ENCODE measurements around the gene KRTAP5-3.
"Not testable (repeated sequence)": the region's sequence is repeated elsewhere in the genome, so short reads cannot be mapped to it uniquely, and the experiment has no call there.

KRTAP5-3 gene

GRCh38 chr11:1608363-1608762, at the start of gene KRTAP5-3:
KRTAP5-3 (minus strand) TSS chr11:1608463; CDS start chr11:1608385, 78 bp downstream.
- DNase-seq (ENCODE audit: low spot score): no peak

GRCh38 chr11:1656670-1657069, 48.4 kb upstream of the KRTAP5-3 start:
- DNase-seq (ENCODE audit: low spot score): no peak

- DNase-seq (ENCODE audit: low spot score): no peak
Measured at GRCh38 chr11:1656061-1656441, 47.8 kb upstream of the KRTAP5-3 start.

- no peak for DNase-seq (ENCODE audit: low spot score)
Measured at GRCh38 chr11:1655168-1656060, 47.2 kb upstream of the KRTAP5-3 start.

GRCh38 chr11:1654388-1655167, 46.3 kb upstream of the KRTAP5-3 start:
- no peak for DNase-seq (ENCODE audit: low spot score)

- no peak for DNase-seq (ENCODE audit: low spot score)
Measured at GRCh38 chr11:1653541-1654387, 45.5 kb upstream of the KRTAP5-3 start.

- DNase-seq (ENCODE audit: low spot score): peak; percentile 96
Measured at GRCh38 chr11:1652771-1653540, 44.7 kb upstream of the KRTAP5-3 start.

- no peak for DNase-seq (ENCODE audit: low spot score)
Measured at GRCh38 chr11:1652442-1652770, 44.1 kb upstream of the KRTAP5-3 start.

GRCh38 chr11:1652026-1652425, 43.8 kb upstream of the KRTAP5-3 start:
- DNase-seq (ENCODE audit: low spot score): no peak

- no peak for DNase-seq (ENCODE audit: low spot score)
Measured at GRCh38 chr11:1651411-1651980, 43.2 kb upstream of the KRTAP5-3 start.

GRCh38 chr11:1650918-1651262, 42.6 kb upstream of the KRTAP5-3 start:
- no peak for DNase-seq (ENCODE audit: low spot score)

- DNase-seq (ENCODE audit: low spot score): no peak
Measured at GRCh38 chr11:1650034-1650917, 42.0 kb upstream of the KRTAP5-3 start.

GRCh38 chr11:1648653-1649420, 40.6 kb upstream of the KRTAP5-3 start:
- DNase-seq (ENCODE audit: low spot score): no peak

GRCh38 chr11:1647901-1648652, 39.8 kb upstream of the KRTAP5-3 start:
- DNase-seq (ENCODE audit: low spot score): no peak

GRCh38 chr11:1646540-1646939, 38.3 kb upstream of the KRTAP5-3 start:
- DNase-seq (ENCODE audit: low spot score): not testable (repeated sequence)

- no peak for DNase-seq (ENCODE audit: low spot score)
Measured at GRCh38 chr11:1645357-1645821, 37.1 kb upstream of the KRTAP5-3 start.

- DNase-seq (ENCODE audit: low spot score): no peak
Measured at GRCh38 chr11:1644601-1645356, 36.5 kb upstream of the KRTAP5-3 start.

GRCh38 chr11:1643146-1643690, 35.0 kb upstream of the KRTAP5-3 start:
- DNase-seq (ENCODE audit: low spot score): no peak

Measured in iPS-NIHi11 (cell line).